ENCODE results near the gene PHF20.
"Not testable (repeated sequence)": the region's sequence is repeated elsewhere in the genome, so short reads cannot be mapped to it uniquely, and the experiment has no call there.

PHF20 gene

DNA sequence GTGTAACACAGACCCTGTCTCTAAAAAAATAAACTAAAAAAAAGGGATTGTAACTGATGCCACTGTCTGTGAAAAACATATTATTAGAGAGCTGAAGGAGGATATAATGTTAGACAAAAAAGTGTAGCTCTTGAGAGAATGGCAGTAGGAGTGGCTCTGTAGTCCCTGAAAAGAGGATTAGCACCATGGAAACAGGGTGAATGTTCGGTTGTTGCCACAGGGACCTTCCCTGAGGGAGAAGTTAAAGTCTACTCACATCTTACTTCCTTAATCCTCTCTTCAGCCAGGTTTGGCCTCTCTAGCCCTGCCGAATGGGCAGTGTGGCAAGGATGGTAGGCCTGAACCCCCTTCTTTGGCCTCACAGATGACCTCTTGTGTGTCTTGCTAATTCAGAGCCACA is 170.4 kb downstream of the PHF20 start:
- no peak for DNase-seq

DNA sequence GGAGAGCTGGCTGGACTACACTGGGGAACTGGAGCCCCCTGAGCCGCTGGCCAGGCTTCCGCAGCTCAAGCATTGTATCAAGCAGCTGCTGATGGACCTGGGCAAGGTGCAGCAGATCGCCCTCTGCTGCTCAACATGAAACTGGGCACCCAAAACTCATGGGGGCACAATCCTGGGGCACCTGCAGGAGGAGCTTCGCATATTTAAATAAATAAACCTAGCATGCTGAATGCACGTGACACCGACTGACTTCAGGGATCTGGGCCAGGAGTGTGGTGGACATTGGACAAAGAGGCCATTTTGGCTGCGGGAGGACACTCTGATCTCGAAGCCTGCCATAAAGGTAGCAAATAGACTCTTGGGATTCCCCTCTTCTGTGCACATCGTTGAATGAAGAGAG is 175.7 kb downstream of the PHF20 start:
- peak; percentile 77 for DNase-seq

DNA sequence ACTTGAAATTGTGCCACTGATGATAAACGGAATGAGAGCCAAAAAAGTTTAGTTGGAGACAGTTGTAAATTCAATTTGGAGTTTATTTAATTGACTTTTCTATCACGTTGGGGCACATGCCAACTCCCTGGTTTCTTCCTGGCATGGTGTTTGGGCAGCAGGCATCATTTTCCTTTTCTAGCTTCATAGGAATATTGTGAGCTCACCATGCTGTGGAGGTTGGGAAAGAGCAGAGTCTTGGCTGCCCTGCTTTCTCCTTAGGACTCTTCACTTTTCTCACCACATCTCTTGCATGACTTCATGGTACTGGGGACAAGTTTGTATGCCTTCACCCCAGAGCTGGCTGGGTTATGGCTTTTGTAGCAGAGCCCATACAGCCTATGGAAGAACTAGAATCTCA is 176.1 kb downstream of the PHF20 start:
- no peak for DNase-seq

DNA sequence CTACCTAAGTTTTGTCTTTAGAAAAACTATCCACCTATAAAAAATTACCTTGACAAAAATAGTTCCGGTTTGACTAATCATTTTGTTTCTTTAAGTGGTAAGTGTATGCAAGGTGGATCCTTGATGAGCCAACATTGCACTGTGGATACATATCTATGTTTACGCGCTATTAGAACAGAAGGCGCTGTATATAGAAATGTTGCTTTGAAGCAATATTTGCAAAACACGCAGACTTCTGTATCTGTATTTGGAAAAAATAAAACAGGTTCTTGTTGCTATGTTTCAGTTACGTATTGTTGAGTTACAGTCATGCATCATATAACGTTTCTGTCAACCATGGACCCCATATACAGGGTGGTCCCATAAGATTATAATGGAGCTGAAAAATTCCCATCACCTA is 178.3 kb downstream of the PHF20 start:
- no peak for DNase-seq

DNA sequence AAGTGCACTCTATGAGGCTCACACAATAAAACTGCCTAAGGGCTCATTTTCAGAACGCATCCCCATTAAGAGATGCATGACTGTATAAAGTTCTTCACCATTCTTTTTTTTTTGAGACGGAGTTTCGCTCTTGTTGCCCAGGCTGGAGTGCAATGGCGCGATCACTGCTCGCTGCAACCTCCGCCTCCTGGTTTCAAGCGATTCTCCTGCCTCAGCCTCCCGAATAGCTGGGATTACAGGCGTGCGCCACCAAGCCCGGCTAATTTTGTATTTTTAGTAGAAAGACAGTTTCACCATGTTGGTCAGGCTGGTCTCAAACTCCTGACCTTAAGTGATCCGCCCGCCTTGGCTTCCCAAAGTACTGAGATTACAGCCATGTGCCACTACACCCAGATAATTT is 180.3 kb downstream of the PHF20 start:
- DNase-seq, result not testable (repeated sequence)

DNA sequence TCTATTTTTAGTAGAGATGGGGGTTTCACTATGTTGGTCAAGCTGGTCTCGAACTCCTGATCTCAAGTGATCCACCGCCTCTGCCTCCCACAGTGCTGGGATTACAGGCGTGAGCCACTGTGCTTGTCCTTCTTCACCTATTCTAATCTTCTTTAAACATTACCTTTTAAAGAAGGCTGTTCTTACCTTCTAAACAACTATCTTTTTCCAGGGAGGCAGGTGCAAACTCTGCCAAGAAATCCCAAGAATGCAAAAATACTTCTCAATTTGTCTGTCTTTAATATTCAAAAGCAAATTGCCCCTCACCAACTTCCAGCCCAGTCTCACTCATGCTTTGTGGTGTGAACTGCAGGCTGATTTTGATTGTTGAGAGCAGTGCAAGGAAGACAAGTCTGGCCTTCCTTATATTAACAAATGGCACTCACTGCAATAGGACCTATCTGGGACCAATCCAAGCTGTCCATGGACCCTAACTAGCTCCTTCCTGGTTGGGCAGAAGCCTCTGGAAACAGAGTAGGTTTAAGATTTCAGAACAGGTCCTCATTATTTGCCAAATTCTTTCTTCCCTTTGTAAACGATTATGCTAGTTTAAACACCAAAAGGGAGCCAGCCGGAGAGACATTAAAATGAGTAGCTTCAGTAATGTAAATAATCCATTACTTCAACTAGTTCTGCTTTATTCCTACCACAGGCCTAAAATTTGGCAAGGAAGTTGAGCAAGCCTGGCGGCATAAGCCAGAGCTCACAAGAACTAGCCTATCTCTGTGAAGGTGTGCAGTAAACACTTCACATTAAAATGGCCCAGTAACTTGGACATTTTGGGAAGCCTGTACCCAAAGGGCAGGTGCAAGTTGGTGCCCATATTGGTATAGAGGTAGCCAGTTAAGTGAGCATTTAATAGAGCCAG is 180.9 kb downstream of the PHF20 start:
- no peak for DNase-seq

DNA sequence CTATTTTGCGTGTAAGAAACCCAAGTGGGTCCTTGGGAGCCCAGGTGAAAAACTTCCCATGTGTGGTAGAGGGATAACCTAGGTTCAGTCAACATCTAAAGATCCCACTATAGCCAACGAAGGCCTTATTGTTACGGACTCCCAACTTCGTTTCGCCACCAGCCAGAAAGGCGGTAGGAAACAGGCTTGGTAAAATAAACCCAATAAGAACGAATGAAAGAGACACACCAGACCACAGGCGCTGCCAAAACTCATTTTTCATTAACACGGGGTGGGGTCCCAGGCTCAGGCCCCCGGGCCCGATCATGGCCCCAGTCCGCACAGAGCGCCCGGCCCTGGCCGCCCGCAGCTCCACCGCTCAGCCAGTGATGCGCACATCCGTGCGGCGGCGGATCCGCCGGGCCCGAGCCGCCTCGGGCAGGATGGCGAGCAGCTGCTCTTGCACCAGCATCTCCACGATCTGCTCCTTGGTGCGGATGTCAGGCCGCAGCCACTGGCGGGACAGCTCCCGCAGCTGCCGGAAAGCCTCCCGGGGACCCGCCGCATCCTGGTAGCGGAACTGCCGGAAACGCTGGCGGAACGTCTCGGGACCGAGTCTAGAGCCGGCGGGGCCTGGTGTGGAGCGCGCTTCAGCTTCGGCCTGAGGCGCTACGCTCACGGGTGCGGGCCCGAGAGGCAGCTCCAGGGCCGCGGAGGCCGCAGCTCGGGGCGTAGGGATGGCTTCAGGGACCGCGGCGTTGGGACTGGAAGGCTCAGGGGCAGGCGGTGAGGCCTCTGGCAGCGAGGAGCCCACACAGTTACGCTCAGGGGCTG is 181.8 kb downstream of the PHF20 start:
- peak; percentile 38 for DNase-seq

DNA sequence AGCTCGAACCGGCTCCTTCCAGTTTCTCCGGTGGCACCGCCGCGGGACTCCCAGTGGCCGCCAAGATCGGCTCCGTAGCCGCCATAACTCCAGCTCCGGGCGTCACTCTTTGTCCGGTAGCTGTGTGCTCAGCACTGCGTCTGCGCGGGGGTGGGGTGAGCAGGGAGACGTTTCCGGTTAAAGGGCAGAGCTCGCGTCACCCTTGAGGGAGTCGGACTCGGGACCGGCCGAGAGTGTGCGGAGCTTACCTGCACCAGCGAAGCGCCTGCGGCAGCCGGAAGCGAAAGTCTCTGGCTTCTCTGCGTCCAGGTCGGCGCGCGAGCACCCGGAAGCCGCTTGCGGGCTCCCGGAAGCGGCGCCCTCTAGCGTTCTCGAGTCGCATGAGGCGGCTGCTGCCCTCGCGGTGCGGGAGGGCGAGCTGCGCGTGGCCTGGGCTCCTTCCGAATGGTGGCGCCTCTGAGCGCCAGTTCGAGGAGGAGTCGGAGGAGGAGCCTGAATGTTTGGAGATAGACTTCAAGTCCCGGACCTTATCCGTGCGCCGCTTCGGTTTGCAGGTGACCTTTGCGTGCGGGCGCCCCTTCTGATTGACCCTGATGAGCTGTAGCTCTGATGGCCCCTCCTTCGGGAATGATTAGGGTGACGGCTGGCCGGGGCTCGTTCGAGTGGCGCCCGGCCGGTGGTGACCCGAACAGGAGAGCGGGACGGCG is 182.5 kb downstream of the PHF20 start, which contains the start of gene SCAND1:
Gene SCAND1, minus strand, starts transcription at position 303 of the 707 bp plus-strand sequence. Its CDS starts 218 bp downstream, at position 85.
- peak; percentile 82 for DNase-seq

DNA sequence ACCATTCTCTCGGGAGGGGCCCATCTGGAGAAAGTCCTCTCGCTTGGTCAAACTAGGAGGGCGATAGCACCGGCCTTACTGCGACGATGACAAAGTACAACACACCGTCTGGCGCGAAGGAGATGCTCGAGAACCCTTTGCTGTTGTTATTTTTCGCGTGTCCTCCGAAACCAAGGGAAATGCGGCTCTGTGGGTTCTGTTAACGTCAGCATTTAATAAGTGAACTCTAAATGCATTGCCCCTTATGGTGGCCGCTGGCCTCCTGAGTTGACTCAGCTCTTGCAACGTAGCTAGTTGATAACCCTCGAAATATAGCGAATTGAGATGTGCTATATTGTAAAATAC is 183.1 kb downstream of the PHF20 start:
- peak; percentile 31 for DNase-seq

DNA sequence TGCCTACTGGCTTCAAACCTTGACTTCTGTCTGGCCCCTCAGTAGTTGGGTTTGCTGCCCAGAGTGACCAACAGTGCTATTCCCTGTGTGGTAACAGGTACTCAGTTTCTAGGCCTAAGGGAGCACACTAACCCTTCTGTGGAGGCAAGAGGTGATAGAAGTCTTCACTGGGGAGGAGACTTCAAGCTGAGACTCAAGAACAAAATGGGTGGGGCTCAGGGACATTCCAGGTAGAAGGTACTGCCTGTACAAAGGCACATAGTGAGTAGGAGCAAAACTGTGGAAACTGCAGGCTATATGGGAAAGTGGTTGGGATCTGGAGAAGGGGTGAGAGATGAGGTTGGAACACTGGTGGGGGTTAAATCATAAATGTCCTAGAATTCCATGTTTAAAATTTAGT is 184.8 kb downstream of the PHF20 start:
- no peak for DNase-seq

DNA sequence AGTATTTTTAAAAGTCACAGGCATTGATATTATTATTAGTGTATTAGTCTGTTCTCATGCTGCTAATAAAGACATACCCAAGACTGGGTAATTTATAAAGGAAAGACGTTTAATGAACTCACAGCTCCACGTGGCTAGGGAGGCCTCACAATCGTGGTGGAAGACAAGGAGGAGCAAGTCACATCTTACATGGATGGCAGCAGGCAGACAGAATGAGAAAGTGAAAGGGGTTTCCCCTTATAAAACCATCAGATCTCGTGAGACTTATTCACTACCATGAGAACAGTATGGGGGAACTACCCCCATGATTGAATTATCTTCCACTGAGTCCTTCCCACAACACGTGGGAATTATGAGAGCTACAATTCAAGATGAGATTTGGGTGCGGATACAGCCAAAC is 187.5 kb downstream of the PHF20 start:
- DNase-seq, result not testable (repeated sequence)

DNA sequence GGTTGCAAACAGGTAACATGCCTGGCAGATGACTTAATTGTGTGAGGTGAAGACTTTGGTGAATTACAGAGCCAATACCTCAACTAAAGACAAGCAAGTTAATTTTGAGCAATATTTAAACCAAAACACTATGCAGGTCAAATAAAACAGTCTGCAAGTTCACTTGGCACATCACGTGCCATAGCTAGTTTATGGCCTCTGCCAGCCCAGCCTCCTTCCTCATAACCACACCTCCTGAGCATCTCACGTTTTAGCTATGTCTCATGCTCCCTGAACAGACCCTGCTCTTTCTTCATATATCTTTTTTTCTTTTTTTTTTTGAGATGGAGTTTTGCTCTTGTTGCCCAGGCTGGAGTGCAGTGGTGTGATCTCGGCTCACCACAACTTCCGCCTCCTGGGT is 192.1 kb downstream of the PHF20 start:
- no peak for DNase-seq

DNA sequence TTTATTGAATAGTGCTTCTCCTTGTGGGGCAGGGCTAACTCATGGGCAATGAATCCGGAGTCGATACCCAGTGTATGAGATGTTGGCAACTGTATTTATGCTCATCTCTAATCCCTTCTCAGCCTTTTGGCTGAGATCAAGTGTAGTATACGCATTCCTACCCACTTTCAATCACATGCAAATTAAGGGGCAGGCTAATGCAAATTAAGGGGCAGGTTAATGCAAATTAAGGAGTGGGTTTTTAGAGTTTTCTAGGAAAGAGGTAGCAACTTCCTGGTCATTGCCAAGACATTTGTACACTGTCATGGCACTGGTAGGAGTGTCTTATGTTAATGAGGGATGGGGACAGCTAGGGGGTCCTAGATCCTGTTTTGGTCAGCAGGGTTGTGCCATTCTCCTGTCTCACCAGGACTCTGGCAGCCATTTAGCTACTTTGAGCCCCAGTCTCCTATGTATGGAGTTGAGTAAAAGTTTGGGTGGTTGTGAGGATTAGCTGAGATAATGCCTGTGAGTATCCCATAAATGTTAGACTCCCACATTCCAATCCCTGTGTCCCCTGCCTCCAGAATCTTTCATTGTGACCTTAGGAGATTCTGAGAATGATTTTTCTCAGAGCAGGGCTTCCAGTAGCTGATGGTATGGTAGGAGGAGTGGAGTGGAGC is 196.3 kb downstream of the PHF20 start, which contains the start of gene CNBD2:
Gene CNBD2, plus strand, starts transcription at position 612 of the 662 bp plus-strand sequence. CDS start 173 bp downstream, outside the sequence.
- DNase-seq, result no peak

DNA sequence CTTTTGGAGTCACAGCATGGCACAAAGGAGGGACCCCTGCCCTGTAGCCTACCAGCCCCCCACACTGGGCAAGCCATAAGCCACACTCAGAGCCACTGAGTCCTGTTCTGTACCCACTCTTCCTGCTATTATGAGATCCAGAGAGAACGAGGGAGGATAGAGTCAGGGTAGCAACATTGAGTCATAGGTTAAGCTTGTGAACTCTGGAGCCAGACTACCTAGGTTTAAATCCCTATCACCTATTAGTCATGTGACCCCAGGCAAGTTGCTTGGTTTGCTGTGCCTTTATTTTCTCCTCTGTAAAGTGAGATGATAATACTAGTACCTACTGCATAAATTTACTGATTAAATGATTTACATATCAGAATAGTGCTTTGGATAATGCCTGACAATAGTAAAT is 197.1 kb downstream of the PHF20 start:
- DNase-seq, result no peak

DNA sequence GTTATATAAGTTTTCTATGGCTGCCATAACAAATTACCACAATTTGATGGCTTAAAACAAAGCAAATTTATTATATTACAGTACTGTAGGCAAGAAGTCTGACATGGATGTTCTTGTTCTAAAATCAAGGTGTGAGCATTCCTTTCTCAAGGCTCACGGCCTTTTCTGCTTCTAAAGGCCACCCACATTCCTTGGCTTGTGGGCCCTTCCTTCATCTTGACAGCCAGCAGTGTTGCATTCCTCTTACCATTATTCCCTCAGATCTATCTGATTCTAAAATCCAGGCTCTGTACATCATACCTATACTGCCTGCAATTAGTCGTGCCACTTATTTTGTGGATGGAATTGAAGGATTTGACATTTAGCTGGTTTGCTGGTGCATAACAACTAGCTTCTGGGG is 200.2 kb downstream of the PHF20 start:
- DNase-seq, result no peak

DNA sequence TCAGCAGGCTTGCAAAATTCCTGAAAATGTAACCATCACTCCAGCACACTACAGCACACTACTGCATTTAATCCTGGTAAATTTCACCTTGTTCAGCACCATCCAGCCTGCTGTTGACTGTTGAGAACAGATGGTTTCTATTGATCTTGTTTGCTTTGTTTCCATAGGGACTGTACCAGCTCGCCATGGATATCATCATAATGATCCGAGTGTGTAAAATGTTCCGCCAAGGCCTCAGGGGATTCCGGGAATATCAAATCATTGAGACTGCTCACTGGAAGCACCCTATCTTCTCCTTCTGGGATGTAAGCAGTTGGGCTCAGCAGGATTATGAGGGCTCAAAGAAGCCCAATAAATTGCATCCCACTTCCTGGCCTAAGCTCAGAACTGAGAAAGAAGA is 200.6 kb downstream of the PHF20 start:
- DNase-seq, result no peak

DNA sequence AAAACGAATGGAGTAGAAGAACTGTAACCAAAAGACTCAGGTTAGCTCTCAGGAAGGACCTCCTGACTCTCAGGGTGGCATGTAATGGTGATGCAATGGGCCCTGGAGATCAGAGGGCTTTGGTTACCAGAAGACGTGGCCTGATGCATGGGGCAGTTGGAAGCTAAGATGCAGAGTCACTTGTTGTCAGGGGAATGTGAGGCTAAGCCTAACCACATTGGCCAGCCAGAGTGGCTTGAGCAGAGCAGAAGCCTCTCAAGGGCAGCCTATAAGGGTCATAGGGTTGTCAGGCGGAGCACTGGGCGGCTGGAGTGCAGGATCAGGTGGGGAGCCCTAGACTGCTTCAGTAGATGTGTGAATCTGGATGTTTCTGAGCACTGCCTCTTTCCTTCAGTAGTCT is 202.4 kb downstream of the PHF20 start:
- DNase-seq, result no peak

DNA sequence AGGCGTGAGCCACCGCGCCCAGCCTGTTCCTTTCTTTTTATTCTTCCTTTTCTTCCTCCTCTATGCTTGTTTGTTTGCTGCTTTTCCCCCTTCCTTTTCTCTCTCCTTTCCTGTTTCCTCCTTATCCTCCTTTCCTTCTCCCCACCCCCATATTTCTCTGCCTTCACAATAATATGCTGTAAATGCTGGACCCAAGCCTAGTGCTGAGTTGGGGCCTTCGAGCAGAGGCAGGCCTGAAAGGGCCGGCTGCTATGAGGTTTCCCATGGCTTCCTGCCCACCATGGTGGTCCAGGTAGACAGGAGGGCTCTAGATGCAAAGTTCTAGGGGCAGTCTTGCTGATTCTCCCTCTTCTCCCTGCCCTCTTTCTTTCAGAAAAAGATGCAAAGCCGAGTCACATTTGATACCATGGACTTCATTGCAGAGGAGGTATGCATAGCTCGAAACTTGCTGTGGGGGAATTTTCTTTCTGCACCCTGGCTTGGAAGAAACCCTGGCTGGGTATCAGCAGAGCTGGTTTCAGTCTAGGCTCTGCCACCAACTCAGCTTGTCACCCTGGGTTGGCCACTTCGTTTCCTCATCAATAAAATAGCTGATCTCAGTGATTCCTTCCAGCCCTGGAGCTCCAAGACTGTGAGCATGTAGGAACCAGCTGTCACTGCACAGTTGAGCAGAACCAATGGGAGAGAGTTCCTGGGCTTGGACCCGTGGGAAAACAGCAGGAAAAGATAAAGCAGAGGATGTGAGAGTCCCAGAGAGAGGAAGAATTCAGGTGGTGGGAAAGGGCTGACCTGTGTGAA is 204.0 kb downstream of the PHF20 start:
- no peak for DNase-seq

DNA sequence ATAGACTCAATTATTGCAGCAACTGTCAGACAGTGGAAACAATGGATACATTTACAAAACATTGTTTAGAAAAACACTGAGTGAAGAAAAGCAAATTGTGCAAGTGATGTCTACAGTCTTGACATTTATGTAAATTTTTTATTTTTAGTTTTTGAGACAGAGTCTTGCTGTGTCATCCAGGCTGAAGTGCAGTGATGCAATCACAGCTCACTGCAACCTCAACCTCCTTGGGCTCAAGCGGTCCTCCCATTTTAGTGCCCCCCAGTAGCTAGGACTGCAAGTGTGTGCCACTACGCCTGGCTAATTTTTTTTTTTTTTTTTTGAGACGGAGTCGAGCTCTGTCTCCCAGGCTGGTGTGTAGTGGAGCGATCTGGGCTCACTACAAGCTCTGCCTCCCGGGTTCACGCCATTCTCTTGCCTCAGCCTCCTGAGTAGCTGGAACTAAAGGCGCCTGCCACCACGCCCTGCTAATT is 206.3 kb downstream of the PHF20 start:
- DNase-seq, result no peak

DNA sequence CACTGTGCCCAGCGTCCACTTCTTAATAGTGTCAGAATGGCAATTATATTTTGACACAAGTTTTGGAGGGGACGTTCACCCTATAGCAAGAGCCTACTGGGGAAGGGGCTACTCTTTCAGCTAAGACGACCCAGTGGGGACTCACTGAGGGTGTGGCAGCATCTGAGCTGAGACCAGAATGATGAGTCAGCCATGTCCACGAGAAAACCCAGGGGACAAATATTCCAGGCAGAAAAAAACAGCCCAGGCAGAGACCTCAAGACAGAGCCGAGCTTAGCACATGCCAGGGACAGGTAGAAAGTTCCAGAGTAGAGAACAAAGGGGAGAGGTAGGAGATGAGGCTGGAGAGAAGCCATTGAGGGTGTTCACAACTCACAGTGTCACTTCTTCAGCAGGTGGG is 207.7 kb downstream of the PHF20 start:
- no peak for DNase-seq

DNA sequence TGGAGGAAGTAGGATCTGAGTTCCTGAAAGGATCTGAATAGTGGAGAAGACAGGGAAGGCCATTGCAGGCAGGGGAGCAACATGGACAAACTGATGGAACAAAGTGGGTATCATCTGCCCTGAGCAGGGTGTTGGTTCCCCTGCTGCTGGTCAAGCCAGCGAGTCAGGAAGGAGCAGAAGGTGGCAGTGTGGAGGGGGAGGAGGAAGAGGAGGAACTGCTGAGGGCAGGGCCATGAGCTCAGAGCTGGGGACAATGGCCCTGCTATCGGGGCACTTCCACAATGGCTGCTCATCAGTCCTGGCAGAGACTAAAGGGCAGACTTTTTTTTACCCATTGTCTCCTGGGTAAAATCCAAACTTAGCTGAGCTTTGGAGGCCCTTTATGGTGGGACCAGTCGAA is 210.2 kb downstream of the PHF20 start:
- no peak for DNase-seq

DNA sequence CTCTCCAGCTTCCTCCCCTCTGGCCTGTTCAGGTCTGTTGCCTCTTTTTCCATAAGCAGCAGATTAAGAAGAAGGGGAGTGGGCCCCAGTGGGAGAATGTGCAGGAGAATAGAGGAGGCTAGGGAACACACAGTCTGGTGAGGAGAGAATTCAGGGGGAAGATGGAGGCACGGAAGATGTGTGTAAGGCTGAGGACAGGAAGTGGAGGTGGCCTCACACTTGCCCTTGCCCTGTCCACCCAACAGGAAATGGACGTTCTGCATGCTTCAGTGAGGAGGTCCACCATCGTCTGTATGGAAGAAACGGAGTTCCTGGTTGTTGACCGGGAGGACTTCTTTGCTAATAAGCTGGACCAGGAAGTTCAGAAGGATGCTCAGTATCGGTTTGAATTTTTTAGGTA is 212.6 kb downstream of the PHF20 start:
- no peak for DNase-seq
